Glutamatergic neuron (in vitro differentiated cells): ENCODE measurements around the gene AFAP1L2. TPM values are rescaled to one million over a fixed set of nuclear protein-coding genes. Genes with fewer than 3 reads are reported as not detected.

Experiments
- DNase-seq: peaks from one replicate; pipeline ENCODE4 v3.0.0; 2022
- H3K27ac Mint-ChIP-seq: one replicate; pipeline ENCODE4 v1.8.0; 2020; ENCODE audit warnings: mild to moderate bottlenecking, mixed read lengths, inconsistent platforms; ENCODE audit not compliant: unreplicated experiment
- H3K27me3 Mint-ChIP-seq: one replicate; pipeline ENCODE4 v1.8.0; 2020; ENCODE audit warnings: mild to moderate bottlenecking, moderate library complexity, mixed read lengths, inconsistent platforms; ENCODE audit not compliant: unreplicated experiment
- H3K36me3 Mint-ChIP-seq: one replicate; pipeline ENCODE4 v1.8.0; 2020; ENCODE audit warnings: mild to moderate bottlenecking, mixed read lengths, inconsistent platforms; ENCODE audit not compliant: unreplicated experiment
- H3K4me1 Mint-ChIP-seq: one replicate; pipeline ENCODE4 v1.8.0; 2020; ENCODE audit warnings: mild to moderate bottlenecking, low read depth, mixed read lengths, inconsistent platforms; ENCODE audit not compliant: unreplicated experiment
- H3K4me3 Mint-ChIP-seq: one replicate; pipeline ENCODE4 v1.8.0; 2020; ENCODE audit warnings: mild to moderate bottlenecking, mixed read lengths, inconsistent platforms; ENCODE audit not compliant: unreplicated experiment
- H3K9me3 Mint-ChIP-seq: one replicate; pipeline ENCODE4 v1.8.0; 2020; ENCODE audit warnings: mild to moderate bottlenecking, moderate library complexity, mixed read lengths, inconsistent platforms; ENCODE audit not compliant: unreplicated experiment
- CTCF ChIP-seq: fragments of 200-600 bp; sonication (generic); IDR thresholded peaks from one replicate; pipeline ENCODE4 v1.5.0; 2021; ENCODE audit not compliant: partially characterized antibody, unreplicated experiment
- total RNA-seq: library from RNA; stranded (reverse); fragmentation: NEBNext Ultra II Directional; extraction: Animal tissue kit (Norgen Biotek cat#: 25700); gene quantifications from one replicate; pipeline ENCODE4 v1.2.1, GENCODE V29; 2021; ENCODE audit not compliant: unreplicated experiment

AFAP1L2 gene
- total RNA-seq, 1 donor from 2014 or later: 1.9 TPM

GRCh38 chr10:114427124-114427852, 23.0 kb upstream of the AFAP1L2 start:
- no peak for DNase-seq

GRCh38 chr10:114426476-114426875, 22.2 kb upstream of the AFAP1L2 start:
- Mint-ChIP-seq H3K27ac (no peak overlapping the region), H3K36me3 (no peaks in the 10 kb centered on the region), H3K27me3 (no peaks in the 10 kb centered on the region), H3K9me3 (no peaks in the 10 kb centered on the region), H3K4me3 (no peak overlapping the region), H3K4me1 (no peaks in the 10 kb centered on the region)
- DNase-seq: no peak
- TF ChIP-seq CTCF: no peak

More at GRCh38 chr10:114427124-114427852, 23.0 kb upstream of the AFAP1L2 start:
- Mint-ChIP-seq H3K27me3 (no peaks in the 10 kb centered on the region), H3K36me3 (no peaks in the 10 kb centered on the region), H3K4me3 (no peak overlapping the region), H3K27ac (no peak overlapping the region), H3K9me3 (no peaks in the 10 kb centered on the region), H3K4me1 (no peaks in the 10 kb centered on the region)
- no peak for TF ChIP-seq CTCF

GRCh38 chr10:114420811-114421485, 16.6 kb upstream of the AFAP1L2 start:
- no peaks in the 10 kb centered on the region for H3K4me1 Mint-ChIP-seq
- H3K36me3 Mint-ChIP-seq: no peaks in the 10 kb centered on the region
- no peak for DNase-seq
- no peaks in the 10 kb centered on the region for H3K9me3 Mint-ChIP-seq
- H3K27ac Mint-ChIP-seq: no peak overlapping the region
- H3K27me3 Mint-ChIP-seq: no peaks in the 10 kb centered on the region
- H3K4me3 Mint-ChIP-seq: no peak overlapping the region
- TF ChIP-seq CTCF: no peak

GRCh38 chr10:114418109-114418508, 13.8 kb upstream of the AFAP1L2 start:
- Mint-ChIP-seq H3K4me3 (no peak overlapping the region), H3K27me3 (no peaks in the 10 kb centered on the region), H3K27ac (no peak overlapping the region), H3K36me3 (no peaks in the 10 kb centered on the region), H3K9me3 (no peaks in the 10 kb centered on the region), H3K4me1 (no peaks in the 10 kb centered on the region)
- TF ChIP-seq CTCF: no peak
- no peak for DNase-seq
